HL-60/S4 treated with retinoic acid at 250 ng/mL for 4 days and 3 days (cell line): ENCODE data around the gene ANKEF1.
"Not testable (repeated sequence)": the region's sequence is repeated elsewhere in the genome, so short reads cannot be mapped to it uniquely, and the experiment has no call there.

ENCODE experiments used
- in situ Hi-C: fragments of 300-500 bp; cut with MboI; formaldehyde crosslinking; loops from 2 replicates; pipeline ENCODE4 v1.7.0; 2022; ENCODE audit warnings: low sequenced_read_pairs

ANKEF1 gene

GRCh38 chr20:10031451-10032215, 3.2 kb upstream of the ANKEF1 start:
- in situ Hi-C loops: not testable (repeated sequence)

DNA sequence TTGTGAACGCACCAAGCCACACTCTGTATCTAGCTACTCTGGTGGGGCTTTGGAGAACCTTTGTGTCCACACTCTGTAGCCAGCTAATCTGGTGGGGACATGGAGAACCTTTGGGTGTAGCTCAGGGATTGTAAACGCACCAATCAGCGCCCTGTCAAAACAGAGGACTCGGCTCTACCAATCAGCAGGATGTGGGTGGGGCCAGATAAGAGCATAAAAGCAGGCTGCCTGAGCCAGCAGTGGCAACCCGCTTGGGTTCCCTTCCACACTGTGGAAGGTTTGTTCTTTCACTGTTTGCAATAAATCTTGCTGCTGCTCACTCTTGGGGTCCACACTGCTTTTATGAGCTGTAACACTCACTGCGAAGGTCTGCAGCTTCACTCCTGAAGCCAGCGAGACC, 2.5 kb upstream of the ANKEF1 start:
- in situ Hi-C loops: not testable (repeated sequence)

DNA sequence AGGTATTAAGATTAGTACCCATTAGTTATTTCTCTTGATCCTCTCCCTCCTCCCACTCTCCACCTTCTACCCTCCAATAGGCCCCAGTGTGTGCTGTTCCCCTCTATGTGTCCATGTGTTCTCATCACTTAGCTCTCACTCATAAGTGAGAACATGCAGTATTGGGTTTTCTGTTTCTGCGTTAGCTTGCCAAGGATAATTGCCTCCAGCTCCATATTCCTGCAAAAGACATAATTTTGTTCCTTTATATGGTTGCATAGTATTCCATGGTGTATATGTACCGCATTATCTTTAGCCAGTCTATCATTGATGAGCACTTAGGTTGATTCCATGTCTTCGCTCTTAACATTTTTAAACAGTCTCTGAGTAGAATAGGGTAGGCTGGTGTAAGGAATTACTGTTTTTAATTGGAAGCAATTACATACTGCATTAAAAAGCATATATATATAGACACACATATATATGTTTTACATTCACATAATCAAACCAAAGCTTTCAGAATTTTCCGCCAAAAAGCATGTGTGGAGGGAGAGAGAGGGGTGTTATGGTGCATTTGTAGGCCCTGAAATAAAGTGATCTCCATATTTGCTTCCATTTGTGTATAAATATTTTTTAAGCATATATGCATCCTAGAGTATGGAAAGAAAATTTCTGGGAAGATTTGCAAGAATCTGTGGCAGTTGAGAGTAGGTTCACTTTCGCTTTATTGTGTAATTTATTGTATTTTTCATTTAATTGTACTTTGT, 709 bp upstream of the ANKEF1 start:
- in situ Hi-C loops: no loop called here

GRCh38 chr20:10036321-10036720, 1.5 kb downstream of the ANKEF1 start:
- in situ Hi-C loops: not testable (repeated sequence)

- in situ Hi-C loops: no loop called here
These were observed 5.5 kb downstream of the ANKEF1 start for GRCh38 chr20:10040070-10040975.

- in situ Hi-C loops: no loop called here
These were observed 7.3 kb downstream of the ANKEF1 start for GRCh38 chr20:10042086-10042485.

DNA sequence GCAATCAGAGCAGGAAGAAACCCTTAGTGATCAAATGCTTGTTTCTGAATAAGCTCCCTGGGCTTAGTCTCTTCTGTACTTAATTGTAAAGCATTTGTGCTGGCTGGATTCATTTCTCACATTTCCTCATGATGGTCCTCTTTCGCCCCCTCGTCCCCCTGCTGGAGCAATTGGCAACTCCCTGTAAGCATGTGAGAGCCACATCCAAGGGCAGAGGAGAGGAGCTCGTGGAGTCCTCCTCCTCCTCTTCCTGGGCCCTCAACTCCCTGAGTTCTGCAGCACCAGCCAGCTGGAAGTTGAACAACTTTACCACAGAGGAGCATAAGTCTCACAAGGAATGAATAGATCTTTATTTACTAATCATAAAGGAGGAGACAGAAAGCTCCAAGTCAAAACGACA, 12.6 kb downstream of the ANKEF1 start:
- in situ Hi-C loops: no loop called here

DNA sequence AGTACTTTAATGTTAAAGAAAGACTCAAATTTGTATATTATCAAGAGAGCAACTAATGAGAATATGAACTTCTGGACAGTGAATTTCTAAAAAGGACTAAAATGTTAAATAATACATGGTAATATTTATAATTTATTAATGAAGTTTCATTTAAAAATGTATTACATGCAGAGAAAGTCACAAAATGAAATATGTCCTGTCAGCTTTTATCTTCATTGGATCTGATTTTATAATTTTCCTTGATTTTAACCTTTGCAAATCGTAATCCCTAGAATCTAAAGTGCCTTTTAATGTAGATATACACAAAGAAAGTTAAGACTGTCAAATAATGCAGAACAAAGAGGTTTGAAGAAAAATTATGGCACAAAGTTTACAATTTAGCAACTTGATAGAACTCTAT, 16.4 kb downstream of the ANKEF1 start:
- in situ Hi-C loops: no loop called here

DNA sequence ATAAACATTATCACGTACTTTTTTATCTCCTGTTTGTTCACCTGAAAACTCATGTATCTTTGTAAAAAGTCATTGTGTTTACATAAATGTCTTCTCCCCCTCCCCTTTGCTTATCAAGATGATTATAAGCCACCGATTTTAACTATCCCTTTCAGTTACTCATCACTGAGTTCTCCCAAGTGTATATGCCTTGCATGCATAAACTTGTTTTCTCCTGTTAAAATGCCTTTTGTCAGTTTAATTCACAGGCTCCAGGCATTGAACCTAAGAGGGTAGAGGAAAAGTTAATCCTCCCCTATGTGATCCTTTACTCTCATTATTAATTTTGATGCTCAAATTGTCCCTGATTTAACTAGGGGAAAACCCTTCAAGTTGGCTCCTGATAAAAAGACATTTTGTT, 24.2 kb downstream of the ANKEF1 start:
- in situ Hi-C loops: no loop called here

DNA sequence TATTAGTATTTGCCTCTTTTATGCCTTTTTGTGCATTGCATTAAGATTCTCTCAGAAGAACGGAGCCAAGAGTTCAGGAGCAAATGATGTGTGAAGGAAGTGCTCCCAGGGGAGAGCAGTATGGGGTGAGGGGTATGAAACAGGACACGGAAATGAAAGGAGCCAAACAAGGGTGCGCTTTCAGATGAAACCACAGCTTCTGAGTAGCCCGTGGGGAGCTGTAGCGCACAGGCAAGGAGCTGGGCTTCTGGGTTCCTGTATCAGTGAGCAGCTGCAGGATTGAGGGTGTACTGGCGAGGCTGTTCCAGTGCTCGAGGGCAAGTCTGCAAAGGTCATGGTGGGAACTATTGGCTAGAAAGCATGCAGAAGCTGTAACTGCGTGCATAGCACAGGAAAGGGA, 25.4 kb downstream of the ANKEF1 start:
- in situ Hi-C loops: no loop called here

DNA sequence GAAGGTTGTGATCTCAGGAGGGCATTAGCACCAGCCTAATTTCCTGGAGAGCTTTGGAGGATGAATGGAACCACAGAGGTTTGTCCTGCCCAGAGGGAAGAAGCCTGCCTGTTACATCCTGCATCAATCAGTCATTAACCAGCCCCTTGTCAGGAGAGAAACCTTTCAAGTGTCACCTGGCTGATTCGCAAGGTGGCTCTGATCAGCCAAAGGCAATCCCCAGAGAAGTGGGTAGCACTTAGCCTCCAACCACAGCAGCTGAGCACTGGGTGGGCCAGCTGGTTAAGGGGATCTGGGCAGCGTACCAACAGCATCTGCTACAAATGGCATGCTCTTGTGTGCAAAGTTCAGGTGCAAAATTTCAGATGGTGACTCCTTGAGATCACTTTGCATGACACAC, 26.9 kb downstream of the ANKEF1 start:
- in situ Hi-C loops: no loop called here

DNA sequence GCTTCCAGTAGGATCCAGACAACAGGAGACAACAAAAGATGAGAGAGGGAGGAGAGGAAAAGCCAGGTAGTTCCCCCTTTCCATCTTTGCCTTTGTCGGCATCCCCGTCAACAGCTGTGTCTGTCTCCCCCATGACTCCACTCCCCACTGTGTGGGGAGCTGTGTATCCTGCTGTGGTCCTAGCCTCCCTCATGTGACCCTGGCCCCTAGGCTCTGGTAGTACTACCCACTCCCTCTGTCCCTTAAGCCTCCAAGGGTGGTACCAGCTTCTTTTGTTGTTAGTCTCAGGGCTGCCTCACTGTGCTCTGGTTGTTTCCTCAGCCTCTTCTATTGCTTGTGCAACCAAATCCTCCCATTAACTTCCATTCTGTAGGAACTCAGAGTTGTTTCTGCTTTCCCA, 28.7 kb downstream of the ANKEF1 start:
- in situ Hi-C loops: no loop called here

GRCh38 chr20:10064611-10065010, 29.8 kb downstream of the ANKEF1 start:
- in situ Hi-C loops: no loop called here

- in situ Hi-C loops: no loop called here
These were observed 30.5 kb downstream of the ANKEF1 start for GRCh38 chr20:10065154-10065833.

GRCh38 chr20:10067321-10067720, 32.5 kb downstream of the ANKEF1 start:
- in situ Hi-C loops: no loop called here

GRCh38 chr20:10074513-10074912, 39.7 kb downstream of the ANKEF1 start:
- in situ Hi-C loops: no loop called here

DNA sequence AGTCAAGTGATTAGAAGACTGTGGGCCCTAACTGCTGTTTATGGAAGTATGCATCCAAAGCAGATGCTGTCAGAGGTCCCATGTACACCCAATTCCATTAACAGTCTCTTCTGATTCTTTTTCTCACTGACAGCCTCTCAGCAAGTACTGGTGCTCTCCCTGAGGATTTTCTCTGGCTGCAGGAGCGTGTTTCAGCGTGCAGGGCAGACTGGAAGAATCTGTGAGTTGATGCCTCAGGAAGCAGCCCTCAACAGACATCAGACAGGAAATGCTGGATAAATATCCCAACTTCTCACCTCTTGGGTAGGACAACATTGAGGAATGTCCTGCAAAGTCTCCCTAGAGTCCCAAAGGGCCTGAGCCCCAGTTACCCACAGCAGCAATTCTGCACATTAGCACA, 40.8 kb downstream of the ANKEF1 start:
- in situ Hi-C loops: no loop called here

DNA sequence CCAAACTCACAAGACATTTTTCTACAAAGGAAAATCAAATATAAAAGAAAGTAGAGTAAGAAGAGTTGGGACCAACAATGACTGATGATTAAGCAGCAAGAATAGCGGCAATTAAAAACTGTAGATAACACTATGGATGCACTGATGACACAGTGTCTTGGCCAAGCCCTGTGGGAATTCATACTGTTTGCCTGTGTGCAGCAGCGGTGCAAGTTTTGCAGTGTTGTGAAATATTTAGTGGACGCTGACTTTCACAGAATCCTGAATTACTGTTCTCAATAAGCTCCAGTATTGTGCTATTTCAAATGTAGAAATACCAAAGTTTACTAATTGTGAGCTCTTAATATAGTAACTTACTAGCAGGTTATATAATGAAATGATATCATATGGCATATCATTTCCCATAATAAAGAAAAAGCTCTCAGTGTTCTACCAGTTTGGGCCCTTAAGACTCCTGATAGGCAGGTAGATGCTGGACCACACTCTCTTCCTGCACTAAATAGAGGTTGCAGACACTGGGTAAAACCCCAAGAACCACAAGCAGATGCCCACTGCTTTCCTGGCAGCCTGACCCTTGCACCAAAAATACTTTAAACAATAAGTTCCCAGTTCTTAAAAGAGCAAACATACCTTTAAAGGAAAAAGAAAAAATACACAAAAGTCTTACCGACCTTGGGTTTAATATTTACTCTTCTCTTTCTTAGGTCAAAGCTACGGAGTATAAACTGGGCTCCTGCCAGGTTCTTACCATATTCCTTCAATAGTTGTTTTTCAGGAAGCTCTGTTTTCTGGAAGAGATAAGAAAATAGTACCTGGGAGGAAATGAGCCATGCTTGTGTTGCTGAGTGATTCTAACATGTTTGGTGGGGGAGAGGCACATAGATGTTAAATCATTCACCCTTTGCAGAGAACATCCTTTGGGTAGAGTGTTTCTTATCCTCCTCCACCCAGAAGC, 41.6 kb downstream of the ANKEF1 start:
- in situ Hi-C loops: no loop called here

GRCh38 chr20:10077081-10077471, 42.3 kb downstream of the ANKEF1 start:
- in situ Hi-C loops: no loop called here

- in situ Hi-C loops: no loop called here
These were observed 43.1 kb downstream of the ANKEF1 start for GRCh38 chr20:10077886-10078285.
